Sigmoid colon (tissue), 7 donors: Measurements from ENCODE around the gene VPS50. TPM values are rescaled to one million over a fixed set of nuclear protein-coding genes. Genes with fewer than 3 reads are reported as not detected.
A peak's percentile ranks its signal among the peaks of the same experiment; 100 is the strongest.

Experiments used
- DNase-seq: peaks from one replicate; pipeline ENCODE4 v3.0.0-alpha.2; 2019
- H3K27ac ChIP-seq, 4 donors: fragments of 200-600 bp; sonication (generic); one replicate each; pipeline ENCODE4 v1.5.1; 2016 to 2019; ENCODE audit warnings: mild to moderate bottlenecking in 1 of 4
- H3K27me3 ChIP-seq, 3 donors: fragments of 200-600 bp; sonication (generic); one replicate each; pipeline ENCODE4 v1.5.1; 2019; ENCODE audit warnings: mild to moderate bottlenecking in 1 of 3
- H3K36me3 ChIP-seq, 4 donors: fragments of 200-600 bp; sonication (generic); one replicate each; pipeline ENCODE4 v1.5.1; 2016 to 2019
- H3K4me1 ChIP-seq, 4 donors: fragments of 200-600 bp; sonication (generic); one replicate each; pipeline ENCODE4 v1.5.1; 2017 to 2019
- H3K4me3 ChIP-seq, 4 donors: fragments of 200-600 bp; sonication (generic); one replicate each; pipeline ENCODE4 v1.5.1; 2017 to 2019; ENCODE audit warnings: mild to moderate bottlenecking in 2 of 4, moderate library complexity in 1 of 4
- H3K9me3 ChIP-seq, 4 donors: fragments of 200-600 bp in 3 of 4; sonication (generic) in 3 of 4; one replicate each; pipeline versions ENCODE4 v1.5.1 to v1.6.1; 2013 to 2019
- CTCF ChIP-seq, 4 experiments: fragments of 450-650 bp in 3 of 4; fragments of 200-600 bp in 1 of 4; IDR thresholded peaks; one replicate each; pipeline ENCODE4 v1.5.1; 2016 to 2019; ENCODE audit warnings: antibody characterized with exemption in 4 of 4, mild to moderate bottlenecking in 3 of 4, moderate library complexity in 2 of 4
- EP300 ChIP-seq, 4 donors: sonication (generic); formaldehyde crosslinking; IDR thresholded peaks; one replicate each; pipeline ENCODE4 v1.6.1; 2017; ENCODE audit warnings: antibody characterized with exemption in 4 of 4
- POLR2A ChIP-seq, 2 donors: fragments of 450-650 bp; IDR thresholded peaks; one replicate each; pipeline ENCODE4 v1.6.1; 2016; ENCODE audit warnings: antibody characterized with exemption in 2 of 2, mild to moderate bottlenecking in 2 of 2, moderate library complexity in 2 of 2
- POLR2AphosphoS5 ChIP-seq, 4 donors: sonication (generic); formaldehyde crosslinking; IDR thresholded peaks; one replicate each; pipeline ENCODE4 v1.6.1; 2017; ENCODE audit warnings: antibody characterized with exemption in 4 of 4
- WGBS, 2 donors: extraction: QIAGEN DNeasy Blood & Tissue Kit; methylation state at CpG; one replicate each; pipeline ENCODE4 v1.1.7; 2013; 5-methylcytosine and 5-hydroxymethylcytosine counted together
- intact Hi-C: fragments of 100-400 bp; cut with DNase I; formaldehyde crosslinking; loops from one replicate; pipeline ENCODE4 v1.15.1; 2023
- polyA plus RNA-seq, 3 donors: library from polyadenylated mRNA; stranded (reverse); fragments of 200-250 nt; gene quantifications; one replicate each; pipeline ENCODE4 v1.2.3, GENCODE V29; 2013
- total RNA-seq, 4 donors: library from RNA; depleted of rRNA; stranded (reverse); fragments of >200 nt; gene quantifications; one replicate each; pipeline ENCODE4 v1.1.0, GENCODE V29; 2016
- donor health status: healthy with polysubstance abuse.
- donor health status: Bipolar disorder and iron deficiency.
- donor health status: healthy.

Gene VPS50
- 10 to 100 TPM; 21.7 to 36.4 (median 26.4) TPM for total RNA-seq
- 10 to 100 TPM in 1 of 3 donors, 1 to 10 TPM in 2; 4.8 to 10.1 (median 5.3) TPM for polyA plus RNA-seq

GRCh38 chr7:93231799-93232672, at the start of gene VPS50:
VPS50 (plus strand) TSS chr7:93232366; CDS start chr7:93232468, 102 bp downstream.
- 0 to 1% methylated on average over 40 of the region's 40 CpGs for WGBS, 2 donors
- DNase-seq: peak; percentile 97
- H3K4me1 ChIP-seq: peaks cover 0 to 20% (median 13%) of the 10 kb centered on the region in 4 donors
- intact Hi-C loops: loop anchor here (10.0 kb wide), 1 partner anchor 773 kb away; the partner anchor contains the start of gene BET1
- peak; percentile 22 to 64 (median 42) for TF ChIP-seq POLR2AphosphoS5 (IDR thresholded peaks at IDR 0.05)
- TF ChIP-seq CTCF (IDR thresholded peaks at IDR 0.05): peak in 1 of 4 experiments; percentile 28
- no peak for TF ChIP-seq POLR2A (IDR thresholded peaks at IDR 0.05)
- H3K36me3 ChIP-seq: no peaks in the 10 kb centered on the region
- no peaks in the 10 kb centered on the region for H3K9me3 ChIP-seq
- no peaks in the 10 kb centered on the region for H3K27me3 ChIP-seq
- H3K27ac ChIP-seq: peak within 1 kb of the TSS; percentile 59 to 73 (median 64)
- H3K4me3 ChIP-seq: peak within 1 kb of the TSS; percentile 64 to 75 (median 68)

GRCh38 chr7:93185303-93186027, 46.7 kb upstream of the VPS50 start:
- Histone ChIP-seq H3K4me1 (no peaks in the 10 kb centered on the region), H3K27me3 (no peaks in the 10 kb centered on the region), H3K27ac (no peak overlapping the region), H3K36me3 (no peaks in the 10 kb centered on the region), H3K4me3 (no peak overlapping the region), H3K9me3 (no peaks in the 10 kb centered on the region)
- DNase-seq: no peak
- intact Hi-C loops: no loop called here
- TF ChIP-seq CTCF (IDR thresholded peaks at IDR 0.05): no peak
- TF ChIP-seq EP300 (IDR thresholded peaks at IDR 0.05): no peak
- no peak for TF ChIP-seq POLR2A (IDR thresholded peaks at IDR 0.05)
- TF ChIP-seq POLR2AphosphoS5 (IDR thresholded peaks at IDR 0.05): no peak
- WGBS, 2 donors: 54 to 65% methylated on average over 1 of the region's 1 CpG

GRCh38 chr7:93188870-93189634, 43.1 kb upstream of the VPS50 start:
- intact Hi-C loops: no loop called here
- WGBS, 2 donors: 63 to 73% methylated on average over 6 of the region's 6 CpGs
- no peaks in the 10 kb centered on the region for H3K4me1 ChIP-seq

More at GRCh38 chr7:93188870-93189634, 43.1 kb upstream of the VPS50 start:
- no peak for DNase-seq
- no peak overlapping the region for H3K4me3 ChIP-seq
- no peaks in the 10 kb centered on the region for H3K36me3 ChIP-seq
- H3K9me3 ChIP-seq: no peaks in the 10 kb centered on the region
- TF ChIP-seq CTCF (IDR thresholded peaks at IDR 0.05) (no peak), POLR2AphosphoS5 (IDR thresholded peaks at IDR 0.05) (no peak), POLR2A (IDR thresholded peaks at IDR 0.05) (no peak), EP300 (IDR thresholded peaks at IDR 0.05) (no peak)
- no peaks in the 10 kb centered on the region for H3K27me3 ChIP-seq
- H3K27ac ChIP-seq: no peak overlapping the region
